ENCODE results near the gene CD200R1L.

GRCh38 chr3:112779558-112780480, 66.8 kb downstream of the CD200R1L start:
- TF ChIP-seq CTCF (IDR thresholded peaks at IDR 0.05) (no peak), POLR2AphosphoS5 (IDR thresholded peaks at IDR 0.05) (no peak), POLR2A (IDR thresholded peaks at IDR 0.05) (no peak), EP300 (IDR thresholded peaks at IDR 0.05) (no peak)
